NCI-H1048 (cell line): Measurements from ENCODE around the gene JAKMIP2.
A peak's percentile ranks its signal among the peaks of the same experiment; 100 is the strongest.
"Not testable (repeated sequence)": the region's sequence is repeated elsewhere in the genome, so short reads cannot be mapped to it uniquely, and the experiment has no call there.

Experiments used
- DNase-seq: peaks from one replicate; lab custom pipeline; 2025; lab: John Stamatoyannopoulos, UW

JAKMIP2 gene

DNA sequence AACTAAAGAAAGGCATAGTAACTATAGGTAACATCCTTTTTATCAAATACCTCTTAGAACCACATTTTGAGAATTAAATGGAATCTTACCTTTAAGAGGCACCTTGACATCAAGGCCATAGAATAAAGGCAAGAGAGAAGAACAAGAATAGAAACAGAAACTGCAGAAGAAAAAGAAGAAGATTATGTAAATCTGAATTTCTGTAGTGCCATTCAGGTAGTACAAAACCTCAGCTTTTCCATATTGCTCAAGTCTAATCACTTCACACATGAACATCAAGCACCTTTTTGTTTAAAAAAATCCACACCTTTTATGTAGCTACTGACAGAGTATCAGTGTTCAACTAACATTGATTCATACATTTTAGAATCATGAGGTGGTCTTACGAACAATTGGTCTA is 180.9 kb downstream of the JAKMIP2 start:
- DNase-seq = no peak

DNA sequence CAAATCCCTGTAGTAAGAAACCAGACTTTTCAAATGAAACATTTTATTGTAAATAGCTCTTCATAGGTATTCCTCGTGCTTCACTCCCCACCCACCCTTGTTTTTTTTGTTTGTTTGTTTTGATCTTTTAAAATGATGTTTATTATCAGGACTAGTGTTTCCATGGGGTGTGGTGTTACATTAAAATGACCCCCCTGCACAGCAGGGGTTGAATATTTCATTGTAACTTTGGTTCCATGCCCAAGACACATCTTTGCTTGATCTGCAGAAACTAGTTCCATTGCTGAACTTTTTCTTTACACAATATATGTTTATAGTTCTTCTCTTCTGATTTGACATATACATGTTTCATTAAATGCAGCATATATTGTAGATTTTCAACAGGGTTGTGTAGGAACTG is 191.4 kb downstream of the JAKMIP2 start:
- no peak for DNase-seq

DNA sequence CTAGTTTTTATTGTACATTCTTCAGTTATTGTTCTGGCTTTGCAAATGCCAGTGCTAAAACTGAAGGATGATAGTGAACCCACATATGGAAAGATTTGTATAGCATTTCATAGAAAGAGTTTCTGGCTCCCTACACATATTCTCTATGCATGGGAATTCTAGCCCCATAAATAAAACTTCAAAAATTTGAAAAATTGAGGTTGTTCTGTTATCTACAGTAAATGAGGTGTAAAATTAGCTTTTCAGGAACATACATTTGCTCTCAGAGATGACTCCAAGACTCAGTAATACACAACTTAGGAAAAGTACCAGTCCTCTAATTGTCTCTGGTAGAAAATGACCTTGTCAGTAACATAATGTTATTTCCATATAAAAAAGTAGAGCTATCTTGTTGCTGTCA is 192.4 kb downstream of the JAKMIP2 start:
- no peak for DNase-seq

DNA sequence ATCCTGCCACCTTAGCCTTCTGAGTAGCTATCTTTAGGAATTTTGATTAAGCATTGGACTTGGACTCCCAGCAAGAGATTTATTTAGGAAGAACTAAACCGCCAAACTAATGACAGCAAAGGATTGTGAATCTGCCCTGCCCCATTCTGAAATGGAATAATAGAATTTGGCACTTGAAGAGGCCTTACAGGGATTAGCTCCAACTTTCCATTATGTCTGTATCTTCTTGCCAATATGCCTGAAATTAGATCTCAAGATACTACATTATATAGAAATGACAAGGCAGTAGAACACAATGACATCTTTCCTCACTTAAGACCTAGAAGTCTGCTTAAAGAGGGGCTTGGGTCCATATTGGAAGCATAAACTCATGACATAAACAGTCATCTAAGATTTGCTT is 195.7 kb downstream of the JAKMIP2 start:
- no peak for DNase-seq

DNA sequence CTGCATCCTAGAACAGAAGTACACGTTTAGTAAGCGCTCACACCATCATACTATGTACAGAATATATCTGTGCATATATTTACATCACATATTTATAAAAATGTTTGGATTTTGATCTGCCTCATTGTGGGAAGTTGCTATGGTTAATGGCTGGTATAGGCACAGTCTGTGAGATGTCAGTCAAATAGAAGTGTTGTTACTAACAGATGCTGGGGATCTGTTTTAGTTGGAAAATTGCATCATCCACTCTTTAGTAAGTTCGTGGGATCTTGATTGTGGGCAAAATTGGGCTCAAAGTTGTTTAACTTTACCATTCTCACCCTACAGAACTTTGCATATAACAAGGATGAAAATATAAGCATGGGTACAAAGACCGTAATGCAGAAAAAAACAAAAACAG is 196.3 kb downstream of the JAKMIP2 start:
- DNase-seq = no peak

DNA sequence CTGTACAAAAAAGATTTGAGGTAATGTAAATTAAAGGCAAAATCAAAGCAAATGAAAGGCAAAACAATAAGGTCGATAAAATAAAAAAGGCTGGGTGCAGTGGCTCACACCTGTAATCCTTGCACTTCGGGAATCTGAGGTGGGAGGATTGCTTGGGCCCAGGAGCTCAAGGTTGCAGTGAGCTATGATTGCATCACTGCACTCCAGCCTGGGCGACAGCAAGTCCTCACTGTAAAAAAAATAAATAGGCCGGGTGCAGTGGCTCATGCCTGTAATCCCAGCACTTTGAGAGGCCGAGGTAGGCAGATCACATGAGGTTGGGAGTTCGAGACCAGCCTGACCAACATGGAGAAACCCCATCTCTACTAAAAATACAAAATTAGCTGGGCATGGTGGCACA is 200.3 kb downstream of the JAKMIP2 start:
- not testable (repeated sequence) for DNase-seq

DNA sequence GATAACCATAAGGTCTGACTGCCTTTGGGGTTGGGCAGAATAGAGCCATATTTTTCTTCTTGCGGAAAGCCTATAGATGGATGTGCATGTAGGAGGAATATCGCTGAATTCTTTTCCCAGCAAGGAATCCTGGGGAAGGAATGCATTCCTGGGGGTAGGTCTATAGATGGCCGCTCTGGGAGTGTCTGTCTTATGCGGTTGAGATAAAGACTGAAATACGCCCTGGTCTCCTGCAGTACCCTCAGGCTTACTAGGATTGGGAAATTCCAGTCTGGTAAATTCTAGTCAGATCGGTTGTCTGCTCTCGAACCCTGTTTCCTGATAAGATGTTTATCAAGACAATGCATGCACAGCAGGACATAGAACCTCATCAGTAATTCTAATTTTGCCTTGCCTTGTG is 202.1 kb downstream of the JAKMIP2 start:
- not testable (repeated sequence) for DNase-seq

DNA sequence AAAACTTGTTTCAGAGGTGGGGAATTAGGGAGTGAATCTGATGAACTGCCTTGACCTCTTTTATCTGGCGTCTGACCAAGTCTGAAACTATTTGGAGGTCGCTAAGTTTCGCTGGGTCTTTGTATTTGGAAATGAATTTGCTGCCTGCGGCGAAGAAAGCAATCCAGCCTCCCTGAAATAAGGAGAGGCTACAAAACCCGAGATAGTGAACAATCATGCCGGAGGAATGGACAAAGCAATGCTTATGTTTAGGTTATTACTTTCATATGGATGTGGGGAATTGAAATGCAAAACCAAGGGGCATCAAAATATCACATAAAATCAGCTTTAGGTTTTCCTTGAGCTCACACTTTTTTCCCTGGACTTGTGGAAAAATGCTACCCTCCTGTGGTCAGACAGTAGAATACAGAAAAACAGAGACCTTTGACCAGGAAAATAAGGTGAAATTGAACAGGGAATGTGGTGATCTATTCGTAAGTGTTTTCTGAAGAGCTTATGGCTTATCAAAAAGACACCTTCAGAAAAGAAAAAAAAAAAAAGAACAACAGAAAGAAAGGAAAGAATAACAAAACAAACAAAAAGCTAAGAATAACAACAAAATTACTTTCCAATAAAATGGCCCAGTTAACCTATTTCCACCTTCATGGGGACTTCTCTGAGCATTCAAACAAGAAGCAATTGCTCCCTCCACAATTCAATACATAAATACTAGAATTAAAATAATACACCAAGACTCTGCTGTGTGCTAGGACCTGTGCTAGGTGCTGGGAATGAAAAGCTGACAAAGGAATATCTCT is 204.1 kb downstream of the JAKMIP2 start:
- DNase-seq = peak; percentile 22

DNA sequence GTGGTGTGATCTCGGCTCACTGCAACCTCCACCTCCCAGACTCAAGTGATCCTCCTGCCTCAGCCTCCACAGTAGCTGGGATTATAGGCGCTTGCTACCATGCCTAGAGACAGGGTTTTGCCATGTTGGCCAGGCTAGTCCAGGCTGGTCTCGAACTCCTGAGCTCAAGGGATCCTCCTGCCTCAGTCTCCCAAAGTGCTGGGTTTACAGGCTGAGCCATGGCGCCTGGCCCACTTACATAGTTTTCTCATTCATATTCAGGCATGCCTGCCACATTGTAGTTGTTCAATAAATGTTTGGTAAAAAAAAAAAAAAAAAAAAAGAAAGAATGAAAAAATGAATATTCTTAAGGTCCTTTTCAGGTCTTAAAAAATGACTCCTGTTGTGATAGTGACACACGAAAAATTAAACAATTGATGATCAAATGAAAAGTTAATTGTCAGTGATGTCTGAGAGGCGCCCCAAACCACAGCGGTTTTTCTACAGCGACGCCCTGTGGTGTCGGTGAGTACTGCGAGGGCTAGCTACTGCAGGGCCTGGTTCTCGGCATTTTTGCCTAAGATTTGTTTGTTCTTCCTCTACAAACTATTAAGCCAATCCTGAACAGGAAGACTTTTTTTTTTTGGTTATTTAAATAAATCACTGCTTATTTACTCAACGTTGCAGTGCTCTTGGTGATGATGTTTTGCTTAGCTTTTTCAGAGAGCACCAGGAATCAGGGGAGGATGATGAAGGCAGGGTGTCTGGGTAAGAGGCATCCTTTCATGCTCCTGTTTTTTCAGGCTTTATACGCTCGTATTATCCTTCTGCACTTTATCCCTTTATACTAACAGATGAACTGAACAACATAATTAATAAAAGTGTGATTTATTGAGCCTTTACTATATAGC is 205.6 kb downstream of the JAKMIP2 start:
- DNase-seq = no peak

DNA sequence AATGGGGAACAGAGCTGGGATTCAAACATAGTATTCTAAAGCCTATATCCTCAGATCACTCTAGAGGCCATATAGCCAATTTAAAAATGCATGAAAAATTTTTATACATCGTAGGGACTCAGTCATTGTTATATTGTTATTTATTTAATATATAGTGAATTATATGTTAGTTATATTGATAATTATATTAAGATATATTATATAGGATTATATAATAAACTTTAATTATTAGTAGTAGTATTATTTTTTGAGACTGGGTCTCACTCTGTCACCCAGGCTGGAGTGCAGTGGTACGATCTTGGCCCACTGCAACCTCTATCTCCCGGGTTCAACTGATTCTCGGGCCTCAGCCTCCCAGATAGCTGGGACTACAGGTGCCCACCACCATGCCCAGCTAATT is 206.9 kb downstream of the JAKMIP2 start:
- no peak for DNase-seq

DNA sequence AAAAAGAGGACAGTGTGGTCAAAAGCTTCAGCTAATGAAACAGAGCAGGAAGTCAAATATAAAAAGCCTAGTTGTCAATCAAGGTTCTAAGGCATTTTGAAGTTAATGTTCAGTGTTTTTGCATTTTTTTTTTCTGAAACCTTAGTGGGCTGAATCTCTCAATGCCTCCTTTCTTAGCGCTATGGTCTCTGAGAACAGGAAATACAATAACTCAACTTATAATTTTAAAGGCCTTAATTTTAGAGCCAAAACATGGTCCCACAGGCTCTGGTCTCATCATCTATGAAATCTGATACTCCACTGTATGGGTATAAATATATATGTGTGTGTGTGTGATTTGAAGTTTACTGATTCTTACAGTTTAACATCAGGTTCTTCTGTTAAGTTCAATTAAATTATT is 209.3 kb downstream of the JAKMIP2 start:
- no peak for DNase-seq

DNA sequence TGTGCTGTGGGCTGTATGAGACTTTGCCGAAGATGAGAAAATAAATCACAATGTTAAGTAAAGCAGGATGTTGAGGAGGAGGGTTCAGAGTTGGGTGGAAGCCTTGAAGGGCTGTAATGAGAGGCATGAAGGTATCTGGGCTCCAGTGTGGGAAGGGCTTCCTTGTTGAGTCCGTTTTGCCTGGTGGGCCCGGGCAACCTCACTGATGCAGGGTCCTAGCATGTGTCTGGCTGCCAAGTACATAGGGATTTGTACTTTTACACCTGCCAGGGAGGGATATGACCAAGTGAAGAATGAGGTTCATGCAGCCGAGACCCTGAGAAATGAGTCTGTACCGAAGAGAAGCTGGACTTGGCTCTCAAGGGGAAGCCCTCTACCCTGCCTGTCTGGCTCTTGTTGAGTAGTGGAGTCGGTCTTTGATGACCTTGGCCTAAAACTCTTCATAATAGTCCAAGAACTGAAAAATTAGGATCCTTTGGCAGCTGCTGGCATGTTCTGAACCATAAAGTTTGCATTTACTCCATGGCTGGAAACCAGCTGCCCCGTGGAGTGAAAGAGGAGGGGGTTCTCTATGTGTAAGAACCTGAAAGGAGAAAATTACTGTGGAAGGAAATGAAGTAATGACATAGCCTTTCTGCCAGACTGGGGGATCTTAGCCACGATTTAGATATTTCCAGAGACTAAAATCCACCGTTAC is 213.7 kb downstream of the JAKMIP2 start:
- no peak for DNase-seq

DNA sequence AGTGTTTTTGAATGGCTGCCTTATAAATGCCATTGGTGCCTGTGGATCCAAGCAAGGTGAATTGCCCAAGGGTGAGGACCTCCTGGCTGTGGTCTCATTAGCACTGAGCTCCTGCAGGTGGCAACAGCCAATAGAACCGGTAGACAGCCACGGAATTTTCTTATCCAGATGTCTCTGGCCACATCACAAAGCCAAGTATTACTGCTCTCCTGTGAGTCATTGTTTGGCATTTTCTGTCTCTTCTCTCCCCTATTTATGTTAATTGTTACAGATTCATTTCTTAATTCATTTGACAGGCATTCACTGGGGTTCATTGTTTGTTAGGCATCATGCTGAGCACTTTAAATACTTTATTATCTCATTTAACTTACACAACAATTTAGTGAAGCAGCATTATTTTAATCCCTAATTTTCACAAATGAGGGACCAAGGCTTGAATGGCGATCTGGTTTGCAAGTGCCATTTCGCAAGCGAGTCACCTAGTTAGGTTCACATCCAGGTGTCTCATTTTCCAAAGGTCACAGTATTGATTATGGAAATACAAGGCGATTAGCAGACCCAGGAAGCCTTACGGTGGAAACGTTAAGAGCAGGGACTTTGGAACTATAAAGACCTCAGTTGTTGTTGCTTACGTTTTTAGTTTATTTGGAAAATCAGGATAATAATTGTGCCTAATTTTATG is 214.5 kb downstream of the JAKMIP2 start:
- DNase-seq = no peak

DNA sequence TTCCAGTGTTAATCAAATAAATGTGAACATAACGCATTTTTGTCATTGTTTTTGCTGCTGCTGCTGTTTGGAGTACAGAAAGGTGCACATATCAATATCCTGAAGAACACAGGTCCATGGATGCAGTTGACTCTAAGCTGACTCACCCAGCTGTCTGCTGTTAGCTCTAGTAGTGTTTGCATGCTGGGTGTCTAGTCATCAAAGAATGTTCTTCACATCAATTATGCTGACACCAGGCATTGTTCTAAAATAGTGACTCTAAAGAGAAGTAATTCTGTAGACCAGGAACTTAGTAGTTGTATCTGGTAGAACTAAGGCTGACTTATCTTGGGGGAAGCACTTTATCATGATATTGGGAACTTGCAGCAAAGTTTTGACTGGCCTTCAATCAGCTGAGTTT is 217.0 kb downstream of the JAKMIP2 start:
- DNase-seq = no peak

DNA sequence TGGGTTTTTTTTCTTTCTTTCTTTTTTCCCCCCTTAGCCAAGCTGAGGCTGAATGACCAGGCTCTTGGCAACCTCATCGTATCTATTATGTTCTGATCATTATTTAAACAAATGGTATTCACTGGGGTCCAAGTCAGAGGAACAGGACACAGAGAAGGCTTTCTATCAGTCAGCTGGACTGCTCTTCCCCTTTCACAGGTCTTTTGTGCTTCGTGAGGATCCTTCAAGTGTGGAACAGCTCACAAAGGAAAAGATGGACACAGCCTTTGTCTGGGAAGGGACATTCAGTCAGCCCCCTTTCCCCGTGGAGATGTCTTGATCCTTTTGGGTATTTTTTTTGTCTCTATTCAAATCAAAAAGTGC is 218.4 kb downstream of the JAKMIP2 start:
- no peak for DNase-seq

DNA sequence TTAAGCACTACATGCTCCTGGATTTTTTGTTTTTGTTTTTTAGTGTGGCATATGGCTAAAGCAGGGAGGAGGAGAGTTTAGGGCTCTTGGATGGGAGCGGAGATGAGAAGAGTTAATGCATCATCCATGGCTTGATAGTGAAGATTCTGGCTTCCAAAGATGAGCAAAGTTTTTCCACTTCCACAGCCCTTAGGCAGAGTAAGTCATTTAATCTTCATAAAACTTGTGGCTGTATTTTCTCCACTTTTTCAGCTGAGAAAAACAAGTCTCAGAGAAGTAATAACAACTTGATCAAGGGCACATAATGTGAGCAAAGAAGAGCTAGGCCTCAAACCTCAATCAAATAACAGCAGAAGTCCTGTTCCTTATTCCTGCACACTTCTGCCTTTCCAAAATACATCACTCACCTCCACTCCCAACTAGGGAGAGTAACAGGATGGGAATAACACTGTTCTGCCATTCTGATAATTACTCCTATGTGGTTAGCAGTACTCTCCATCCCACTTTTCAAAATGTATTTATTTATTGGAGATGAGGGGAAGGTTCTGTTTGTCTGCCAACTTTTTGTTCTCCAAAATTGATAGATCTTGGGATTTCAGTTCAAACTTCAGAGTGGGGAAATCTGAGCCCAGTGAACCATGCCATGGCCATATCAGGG is 218.9 kb downstream of the JAKMIP2 start:
- DNase-seq = no peak

DNA sequence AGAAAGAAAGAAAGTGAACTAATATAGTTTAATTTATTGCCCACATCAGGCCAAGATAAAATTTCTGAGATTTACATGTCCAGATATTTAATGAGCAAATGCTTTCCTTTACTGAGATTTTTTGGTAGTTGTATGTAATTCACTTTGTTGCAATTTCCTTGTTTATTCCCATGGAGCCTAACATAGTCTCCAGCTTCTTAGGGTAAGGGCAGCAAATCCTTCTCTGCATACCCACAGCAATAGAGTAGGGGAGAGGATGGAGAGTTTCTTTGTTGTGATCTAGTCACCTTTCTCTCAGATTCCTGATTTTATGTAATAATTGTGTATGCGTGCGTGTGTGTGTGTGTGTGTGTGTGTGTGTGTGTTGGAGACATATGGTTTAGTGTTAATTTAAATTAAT is 221.1 kb downstream of the JAKMIP2 start:
- DNase-seq = no peak

DNA sequence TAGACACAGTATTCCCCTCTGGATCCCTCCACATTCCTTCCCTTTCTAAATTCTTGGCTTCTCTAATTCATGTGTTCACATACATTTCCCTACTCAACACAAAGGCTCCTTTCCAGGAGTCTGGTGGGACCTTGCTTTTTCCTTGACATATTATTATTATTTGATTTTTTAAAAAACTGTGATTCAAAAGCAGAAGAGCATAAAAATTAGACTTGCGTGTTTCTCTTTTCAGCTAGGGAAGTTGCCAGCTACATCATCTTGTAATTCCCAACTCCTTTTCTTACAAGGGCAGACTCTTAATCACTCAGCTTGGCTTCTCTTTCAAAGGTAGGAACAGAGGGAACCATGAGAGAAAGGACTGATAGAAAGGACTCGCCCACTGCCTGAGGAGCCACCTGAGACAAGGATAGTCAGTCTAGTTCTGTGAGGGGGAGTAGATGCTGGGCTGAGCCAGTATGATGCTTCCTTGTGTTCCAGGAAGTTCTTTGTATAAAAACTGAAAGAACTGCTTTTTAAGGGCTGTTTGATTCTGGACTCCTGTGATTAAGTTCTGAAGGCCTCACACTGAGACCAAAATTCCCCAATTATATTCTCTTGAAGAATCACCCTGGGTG is 221.7 kb downstream of the JAKMIP2 start:
- DNase-seq = no peak

DNA sequence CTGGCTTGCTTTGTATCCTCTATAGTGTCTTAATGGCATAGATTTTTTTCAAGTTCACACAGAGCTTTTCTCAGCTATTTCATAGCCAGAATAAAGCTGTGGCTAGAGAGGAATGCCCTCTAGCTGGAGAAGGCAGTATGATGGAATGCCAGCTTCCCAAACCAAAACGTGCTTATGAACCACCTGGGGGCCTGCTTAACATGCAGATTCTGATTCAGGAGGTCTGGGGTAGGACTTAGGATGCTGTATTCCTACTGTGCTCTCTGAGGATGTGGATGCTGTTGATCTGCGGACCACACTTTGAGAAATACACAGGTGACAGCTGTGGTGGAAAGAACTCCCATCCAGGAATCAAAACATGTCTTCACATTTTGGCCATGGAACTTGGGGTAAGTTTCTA is 222.8 kb downstream of the JAKMIP2 start:
- DNase-seq = no peak

DNA sequence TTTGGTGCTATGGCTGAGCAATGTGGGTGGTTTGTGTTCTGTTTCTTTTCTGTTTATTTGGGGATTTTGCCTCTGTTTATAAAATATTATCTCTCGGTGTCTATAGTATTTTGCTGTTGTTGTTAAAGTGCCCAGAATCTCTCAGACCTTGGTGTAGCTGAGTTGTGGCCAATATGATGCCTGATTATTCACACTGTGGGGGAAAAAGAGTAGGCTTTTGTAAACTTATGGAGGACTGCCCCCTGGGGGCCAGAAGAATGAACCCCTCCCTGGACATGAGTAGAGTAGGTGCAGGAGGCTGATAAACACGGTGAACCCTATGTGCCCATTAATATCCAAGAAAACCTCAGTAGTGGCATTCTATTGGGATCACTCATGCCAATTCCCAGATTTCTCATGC is 223.7 kb downstream of the JAKMIP2 start:
- DNase-seq = no peak
